GM12865 (cell line): ENCODE data around the gene CBLN3.

Source experiments
- DNase-seq: peaks from one replicate; pipeline ENCODE4 v3.0.0; 2010; ENCODE audit warnings: low read depth
- H3K4me3 ChIP-seq: 2 replicates; pipeline ENCODE4 v1.5.1; 2011; ENCODE audit warnings: mild to moderate bottlenecking, low read depth, low read length, control low read depth
- CTCF ChIP-seq: IDR thresholded peaks from 2 replicates; pipeline ENCODE4 v1.5.1; 2011; ENCODE audit warnings: low read length, control low read depth, low read depth, inconsistent platforms; ENCODE audit not compliant: insufficient read depth; ENCODE audit errors: missing control alignments

Gene CBLN3

DNA sequence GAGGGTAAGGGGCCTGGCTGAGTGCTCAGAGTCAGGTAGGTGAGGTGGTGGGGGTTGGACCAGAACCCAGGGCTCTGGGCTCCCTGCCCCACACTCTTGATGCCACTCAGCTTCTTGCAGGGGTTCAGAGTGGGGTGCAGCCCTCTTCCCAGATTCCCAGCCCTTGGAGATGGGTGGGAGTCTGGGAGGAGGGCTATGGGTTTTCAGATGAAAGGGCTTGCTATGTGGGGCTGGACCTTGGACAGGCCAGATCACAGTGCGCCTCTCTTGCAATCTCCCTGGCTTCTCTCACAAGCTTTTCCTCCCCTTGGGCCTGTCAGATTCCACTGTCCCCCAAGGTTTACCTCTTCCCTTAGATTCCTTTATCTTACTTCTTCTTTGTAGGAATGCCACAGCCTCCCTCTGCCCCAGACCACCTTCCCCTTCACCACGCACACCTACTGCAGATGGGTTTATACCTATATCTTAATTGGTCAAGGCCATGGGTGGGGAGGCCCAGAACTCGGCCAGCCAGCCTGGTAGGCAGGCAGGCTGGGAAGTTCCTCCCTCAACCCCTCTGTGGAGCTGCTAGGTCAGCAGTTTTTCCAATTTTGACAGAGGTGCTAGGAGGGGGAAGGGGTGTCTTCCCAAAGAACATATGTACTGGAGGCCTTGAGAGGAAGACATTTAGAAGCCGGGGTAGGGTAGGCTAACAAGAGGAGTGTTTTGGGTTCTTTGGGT is 29.3 kb downstream of the CBLN3 start:
- no peak for TF ChIP-seq CTCF
- H3K4me3 ChIP-seq = no peak overlapping the region
- no peak for DNase-seq

DNA sequence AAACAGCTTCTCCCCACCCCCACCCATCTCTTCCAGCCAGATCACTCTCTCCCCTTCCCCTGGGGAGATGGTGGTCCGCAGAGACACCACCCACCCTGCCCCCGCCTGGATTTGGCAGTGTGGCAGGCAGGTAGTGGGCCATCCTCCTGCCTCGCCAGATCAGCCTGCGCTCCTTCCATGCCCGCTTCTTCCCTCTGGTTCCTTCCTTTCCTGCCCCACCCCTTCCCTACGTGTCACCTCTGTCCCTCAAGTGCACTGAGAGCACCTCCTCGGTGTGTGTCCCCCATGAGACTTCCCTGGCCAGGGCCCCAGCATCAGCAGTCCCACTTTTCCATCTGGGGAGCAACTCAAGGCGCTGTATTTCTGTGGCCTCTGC is 30.0 kb downstream of the CBLN3 start:
- no peak for TF ChIP-seq CTCF
- DNase-seq = no peak
- no peak overlapping the region for H3K4me3 ChIP-seq

DNA sequence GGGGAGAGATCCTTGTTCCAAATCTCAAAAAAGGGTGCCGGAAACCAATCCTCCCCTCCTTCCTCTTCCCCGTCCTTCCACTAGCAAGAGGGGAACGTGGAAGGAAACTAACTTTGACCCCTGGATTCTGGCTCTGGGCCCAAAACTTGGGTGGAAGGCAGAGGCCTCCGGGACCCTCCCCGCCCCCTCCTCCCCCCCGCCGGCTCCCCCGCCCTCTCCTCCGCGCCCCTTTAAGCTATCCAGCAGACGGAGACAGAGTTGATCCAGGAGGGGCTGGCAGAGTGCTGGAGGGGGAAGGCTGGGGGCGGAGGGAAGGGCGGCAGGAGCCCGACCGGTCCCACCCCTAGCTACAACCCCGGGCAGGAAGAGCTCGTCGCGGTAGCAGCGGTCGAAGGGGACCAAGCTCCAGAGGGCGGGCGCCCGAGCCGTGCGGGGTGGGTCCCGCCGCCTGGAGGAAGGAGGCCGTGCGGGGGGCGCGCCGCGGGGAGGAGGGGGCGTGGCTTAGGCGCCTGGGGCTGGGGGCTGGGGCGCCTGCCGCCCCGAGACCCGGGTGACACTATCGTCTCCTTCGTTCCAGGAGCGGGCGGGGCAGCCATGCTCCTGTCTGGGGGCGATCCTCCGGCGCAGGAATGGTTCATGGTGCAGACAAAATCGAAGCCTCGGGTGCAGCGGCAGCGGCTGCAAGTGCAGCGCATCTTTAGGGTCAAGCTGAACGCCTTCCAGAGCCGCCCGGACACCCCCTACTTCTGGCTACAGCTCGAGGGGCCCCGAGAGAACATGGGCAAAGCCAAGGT is 30.6 kb downstream of the CBLN3 start, which contains the start of gene NYNRIN:
Gene NYNRIN (plus strand): TSS at position 351 of the 794 bp plus-strand sequence. CDS start 244 bp downstream, at position 595.
- no peak within 1 kb of the TSS for H3K4me3 ChIP-seq
- TF ChIP-seq CTCF = no peak
- no peak for DNase-seq

DNA sequence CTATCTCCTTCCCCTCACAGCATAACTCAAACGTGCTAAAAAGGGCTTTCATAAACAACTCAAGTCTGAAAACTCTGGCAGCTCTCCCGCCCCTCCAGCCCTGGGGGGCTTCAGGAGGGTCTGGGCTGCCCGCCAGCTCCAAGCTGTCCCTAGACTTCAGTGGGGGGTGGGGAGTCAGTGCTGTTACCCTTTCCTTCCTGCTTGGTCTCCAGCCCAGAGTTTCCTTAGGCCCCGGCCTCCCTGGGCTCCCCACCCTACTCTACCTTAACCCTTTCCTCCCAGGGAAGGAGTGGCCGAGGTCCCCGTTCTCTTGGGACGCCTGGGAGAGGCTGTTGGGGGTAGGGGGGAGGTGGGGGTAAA is 31.2 kb downstream of the CBLN3 start:
- no peak for TF ChIP-seq CTCF
- no peak overlapping the region for H3K4me3 ChIP-seq
- no peak for DNase-seq

GRCh38 chr14:24397639-24398292 is 31.7 kb downstream of the CBLN3 start:
- DNase-seq = no peak
- TF ChIP-seq CTCF = no peak
- H3K4me3 ChIP-seq = no peak overlapping the region

DNA sequence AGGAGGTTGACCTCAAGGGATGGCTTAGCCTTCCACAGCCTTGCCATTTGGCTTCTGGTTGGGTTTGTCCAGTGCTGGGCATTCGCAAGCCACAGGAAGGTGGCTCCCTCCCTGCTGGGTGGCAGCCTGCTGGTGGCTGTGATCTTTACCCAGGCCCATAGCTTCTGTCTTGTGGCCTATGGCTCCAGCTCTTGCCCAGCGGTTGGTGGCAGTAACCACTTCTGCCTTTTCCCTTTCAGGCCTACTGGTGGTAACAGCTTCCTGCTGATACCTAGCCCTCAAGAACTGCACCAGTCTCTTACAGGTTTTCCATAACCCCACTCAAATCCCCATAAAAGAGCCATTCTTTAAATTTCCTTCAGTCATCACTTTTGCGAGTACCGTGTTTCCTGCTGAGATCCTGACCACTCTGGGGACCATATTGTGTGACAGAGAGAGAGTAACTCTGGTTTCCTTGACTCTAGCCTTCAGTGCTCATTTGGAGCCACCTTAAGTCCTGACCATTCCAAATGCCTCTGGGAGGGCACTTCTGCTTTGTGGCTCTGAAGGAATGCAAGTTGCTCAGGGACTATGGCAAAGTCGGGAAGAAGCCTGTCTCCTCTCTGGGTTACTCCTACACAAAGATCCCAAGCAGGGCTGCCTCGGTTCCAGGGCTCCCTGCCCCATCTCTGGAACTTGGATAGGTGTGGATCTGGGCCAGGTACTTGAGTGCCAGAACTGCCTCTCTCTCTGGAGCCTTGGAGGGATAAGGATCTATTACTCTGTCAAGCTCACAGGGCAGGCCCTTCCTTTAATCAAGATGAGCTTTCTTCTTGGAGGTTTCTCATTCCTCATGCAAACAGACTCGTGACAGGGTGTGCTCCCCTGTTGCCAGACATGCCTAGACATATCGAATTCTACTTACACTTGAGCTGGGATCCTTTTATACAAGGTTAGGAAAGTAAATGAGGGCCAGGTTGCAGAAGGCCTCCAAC is 33.6 kb downstream of the CBLN3 start:
- DNase-seq = no peak
- no peak for TF ChIP-seq CTCF
- no peak overlapping the region for H3K4me3 ChIP-seq
